GM23338 (cell line): ENCODE results near the gene DAGLA.

Source experiments
- CREB1 ChIP-seq: fragments of 250-450 bp; sonication (Bioruptor Pico); IDR thresholded peaks from 2 replicates; pipeline ENCODE4 v1.5.0; 2020; ENCODE audit warnings: low read depth, mild to moderate bottlenecking, moderate library complexity
- CTCF ChIP-seq, 2 experiments: fragments of 200-600 bp in 1 of 2; sonication (generic) in 1 of 2; conservative IDR thresholded peaks; 2 replicates each; pipeline versions ENCODE4 v1.5.1 to v1.6.1; 2016 to 2017; ENCODE audit warnings: antibody characterized with exemption in 2 of 2, low read depth in 2 of 2, mild to moderate bottlenecking in 2 of 2, moderate library complexity in 1 of 2
- EZH2 ChIP-seq: fragments of 200-600 bp; sonication (generic); IDR thresholded peaks from one replicate; pipeline ENCODE4 v1.8.0; 2017; ENCODE audit warnings: antibody characterized with exemption, mild to moderate bottlenecking, low read depth; ENCODE audit not compliant: unreplicated experiment
- NANOG ChIP-seq: IDR thresholded peaks from 2 replicates; pipeline ENCODE4 v1.6.1; 2016; ENCODE audit warnings: antibody characterized with exemption, borderline replicate concordance
- POLR2AphosphoS5 ChIP-seq: IDR thresholded peaks from 2 replicates; pipeline ENCODE4 v1.6.1; 2016; ENCODE audit warnings: antibody characterized with exemption, low read depth
- REST ChIP-seq: IDR thresholded peaks from one replicate; pipeline ENCODE4 v1.6.1; 2018; ENCODE audit warnings: antibody characterized with exemption; ENCODE audit not compliant: unreplicated experiment

GRCh38 chr11:61750631-61751273, 70.6 kb downstream of the DAGLA start:
- TF ChIP-seq EZH2 (no peak), CTCF (conservative IDR thresholded peaks at IDR 0.05; ENCODE audit: low read depth in 2 of 2) (no peak), REST (no peak), POLR2AphosphoS5 (no peak), NANOG (no peak), CREB1 (CRISPR knock-in tag) (no peak)
